WTC11 (cell line): ENCODE measurements around the gene ILKAP.

Experiments
- CBFB ChIP-seq: sonication (generic); formaldehyde crosslinking; IDR thresholded peaks from 2 replicates; pipeline ENCODE4 v1.8.1; 2022; ENCODE audit warnings: mild to moderate bottlenecking, low read depth, missing genetic modification reagents
- CTCF ChIP-seq: fragments of 200-600 bp; IDR thresholded peaks from 2 replicates; pipeline ENCODE4 v1.8.0; 2022; ENCODE audit warnings: antibody characterized with exemption
- ELF4 ChIP-seq: sonication (generic); formaldehyde crosslinking; IDR thresholded peaks from 2 replicates; pipeline ENCODE4 v1.8.1; 2022; ENCODE audit warnings: low read depth, mild to moderate bottlenecking, moderate library complexity, missing genetic modification reagents
- ESRRA ChIP-seq: sonication (generic); formaldehyde crosslinking; IDR thresholded peaks from 2 replicates; pipeline ENCODE4 v1.8.1; 2022; ENCODE audit warnings: mild to moderate bottlenecking, missing genetic modification reagents, borderline replicate concordance
- KAT7 ChIP-seq: sonication (generic); formaldehyde crosslinking; IDR thresholded peaks from 2 replicates; pipeline ENCODE4 v1.8.1; 2023; ENCODE audit warnings: missing genetic modification reagents, mild to moderate bottlenecking, borderline replicate concordance
- ZNF512 ChIP-seq: sonication (generic); formaldehyde crosslinking; IDR thresholded peaks from 2 replicates; pipeline ENCODE4 v1.8.1; 2022; ENCODE audit warnings: missing genetic modification reagents, borderline replicate concordance

- TF ChIP-seq CBFB (CRISPR knock-in tag): no peak
- no peak for TF ChIP-seq CTCF
- TF ChIP-seq ELF4 (CRISPR knock-in tag): no peak
- TF ChIP-seq ESRRA: no peak
- TF ChIP-seq KAT7: no peak
- TF ChIP-seq ZNF512 (CRISPR knock-in tag): no peak
Observed at GRCh38 chr2:238252766-238253630, 49.5 kb upstream of the ILKAP start.
